Measurements from ENCODE around the gene GPAT2.
A peak's percentile ranks its signal among the peaks of the same experiment; 100 is the strongest.
"Not testable (repeated sequence)": the region's sequence is repeated elsewhere in the genome, so short reads cannot be mapped to it uniquely, and the experiment has no call there.

GPAT2 gene

GRCh38 chr2:96024336-96025193, 10.2 kb downstream of the GPAT2 start:
- DNase-seq (ENCODE audit: low read depth), result no peak

GRCh38 chr2:96023701-96024100, 11.0 kb downstream of the GPAT2 start:
- not testable (repeated sequence) for DNase-seq (ENCODE audit: low read depth)

- DNase-seq (ENCODE audit: low read depth), result peak; percentile 64
Measured at GRCh38 chr2:96022701-96023447, 11.8 kb downstream of the GPAT2 start.

- DNase-seq (ENCODE audit: low read depth), result not testable (repeated sequence)
Measured at GRCh38 chr2:96022126-96022525, 12.6 kb downstream of the GPAT2 start.

GRCh38 chr2:96021142-96021541, 13.6 kb downstream of the GPAT2 start:
- DNase-seq (ENCODE audit: low read depth), result not testable (repeated sequence)

- peak; percentile 25 for DNase-seq (ENCODE audit: low read depth)
Measured at GRCh38 chr2:96019909-96020590, 14.7 kb downstream of the GPAT2 start.

- not testable (repeated sequence) for DNase-seq (ENCODE audit: low read depth)
Measured at GRCh38 chr2:96016321-96016720, 18.4 kb downstream of the GPAT2 start.

GRCh38 chr2:96012792-96013264, 21.9 kb downstream of the GPAT2 start:
- not testable (repeated sequence) for DNase-seq (ENCODE audit: low read depth)

GRCh38 chr2:96012086-96012791, 22.5 kb downstream of the GPAT2 start:
- not testable (repeated sequence) for DNase-seq (ENCODE audit: low read depth)

- not testable (repeated sequence) for DNase-seq (ENCODE audit: low read depth)
Measured at GRCh38 chr2:96011129-96011455, 23.6 kb downstream of the GPAT2 start.

- DNase-seq (ENCODE audit: low read depth), result peak; percentile 76
Measured at GRCh38 chr2:96010320-96011128, 24.2 kb downstream of the GPAT2 start.

- DNase-seq (ENCODE audit: low read depth), result not testable (repeated sequence)
Measured at GRCh38 chr2:96009833-96010232, 24.9 kb downstream of the GPAT2 start.

GRCh38 chr2:96008051-96008450, 26.7 kb downstream of the GPAT2 start:
- not testable (repeated sequence) for DNase-seq (ENCODE audit: low read depth)

GRCh38 chr2:96006248-96006647, 28.5 kb downstream of the GPAT2 start:
- DNase-seq (ENCODE audit: low read depth), result not testable (repeated sequence)

- peak; percentile 43 for DNase-seq (ENCODE audit: low read depth)
Measured at GRCh38 chr2:95992520-95993272, 42.0 kb downstream of the GPAT2 start.

- not testable (repeated sequence) for DNase-seq (ENCODE audit: low read depth)
Measured at GRCh38 chr2:95992102-95992501, 42.6 kb downstream of the GPAT2 start.

GRCh38 chr2:95991351-95992094, 43.2 kb downstream of the GPAT2 start, which contains the start of gene ANKRD36C:
ANKRD36C (minus strand) TSS chr2:95991824; CDS start chr2:95991708, 116 bp downstream.
- peak; percentile 2 for DNase-seq (ENCODE audit: low read depth)

GRCh38 chr2:95990884-95991283, 43.8 kb downstream of the GPAT2 start:
- DNase-seq (ENCODE audit: low read depth), result not testable (repeated sequence)

All from fibroblast of gingiva (primary cell).